NCI-H146 (cell line): Measurements from ENCODE around the gene ZNF284.
"Not testable (repeated sequence)": the region's sequence is repeated elsewhere in the genome, so short reads cannot be mapped to it uniquely, and the experiment has no call there.

ENCODE experiments used
- DNase-seq: peaks from one replicate; lab custom pipeline; 2025; lab: John Stamatoyannopoulos, UW

Gene ZNF284

GRCh38 chr19:44111910-44112463, 40.0 kb downstream of the ZNF284 start:
- peak; percentile 36 for DNase-seq

GRCh38 chr19:44112802-44113137, 40.8 kb downstream of the ZNF284 start:
- no peak for DNase-seq

GRCh38 chr19:44113138-44113783, 41.3 kb downstream of the ZNF284 start, which contains the start of gene ZNF225:
ZNF225 (plus strand) TSS chr19:44113399; CDS start chr19:44115828, 2,429 bp downstream.
- DNase-seq: peak; percentile 99

- no peak for DNase-seq
Measured at GRCh38 chr19:44113784-44114390, 41.9 kb downstream of the ZNF284 start.

GRCh38 chr19:44121162-44121561, 49.2 kb downstream of the ZNF284 start:
- not testable (repeated sequence) for DNase-seq

- DNase-seq: no peak
Measured at GRCh38 chr19:44131955-44132354, 60.0 kb downstream of the ZNF284 start.
